Dendritic cell treated with granulocyte-macrophage colony-stimulating factor and Interleukin-4, amounts not matched to agents 40 ng/mL and 50 ng/mL, for 4 days (primary cell): Measurements from ENCODE around the gene RPS6KC1.
"Not testable (repeated sequence)": the region's sequence is repeated elsewhere in the genome, so short reads cannot be mapped to it uniquely, and the experiment has no call there.

ENCODE experiments used
- H3K27ac Mint-ChIP-seq: one replicate; pipeline ENCODE4 v1.8.0; 2022; ENCODE audit warnings: mild to moderate bottlenecking, mixed read lengths
- H3K27me3 Mint-ChIP-seq: one replicate; pipeline ENCODE4 v1.8.0; 2022; ENCODE audit warnings: mild to moderate bottlenecking, mixed read lengths
- H3K36me3 Mint-ChIP-seq: one replicate; pipeline ENCODE4 v1.8.0; 2022; ENCODE audit warnings: low read depth, mixed read lengths
- H3K4me1 Mint-ChIP-seq: one replicate; pipeline ENCODE4 v1.8.0; 2022; ENCODE audit warnings: low read depth, mixed read lengths
- H3K4me3 Mint-ChIP-seq: one replicate; pipeline ENCODE4 v1.8.0; 2022; ENCODE audit warnings: mild to moderate bottlenecking, moderate library complexity, mixed read lengths
- H3K9me3 Mint-ChIP-seq: one replicate; pipeline ENCODE4 v1.8.0; 2022; ENCODE audit warnings: mixed read lengths
- intact Hi-C: fragments of 100-400 bp; cut with micrococcal nuclease; formaldehyde crosslinking; loops from one replicate; pipeline ENCODE4 v1.15.0; 2022

RPS6KC1 gene

DNA sequence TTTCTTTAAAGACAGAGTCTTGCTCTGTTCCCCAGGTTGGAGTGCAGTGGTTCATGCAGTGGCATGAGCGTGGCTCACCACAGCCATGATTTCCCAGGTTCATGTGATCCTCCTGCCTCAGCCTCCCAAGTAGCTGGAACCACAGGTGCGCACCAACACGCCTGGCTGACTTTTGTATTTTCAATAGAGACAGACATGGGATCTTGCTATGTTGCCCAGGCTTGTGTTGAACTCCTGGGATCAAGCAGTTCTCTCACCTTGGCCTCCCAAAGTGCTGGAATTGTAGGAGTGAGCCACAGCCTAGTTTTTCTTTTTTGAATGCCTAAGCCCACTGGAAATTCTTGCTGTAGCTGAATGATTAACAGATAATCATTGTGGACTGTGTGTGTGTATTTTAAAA lies 113.5 kb downstream of the RPS6KC1 start:
- H3K27ac Mint-ChIP-seq: no peak overlapping the region
- no peak overlapping the region for H3K4me3 Mint-ChIP-seq
- no peaks in the 10 kb centered on the region for H3K4me1 Mint-ChIP-seq
- no peaks in the 10 kb centered on the region for H3K27me3 Mint-ChIP-seq
- intact Hi-C loops: no loop called here
- no peaks in the 10 kb centered on the region for H3K9me3 Mint-ChIP-seq
- H3K36me3 Mint-ChIP-seq: peaks cover 27% of the 10 kb centered on the region

DNA sequence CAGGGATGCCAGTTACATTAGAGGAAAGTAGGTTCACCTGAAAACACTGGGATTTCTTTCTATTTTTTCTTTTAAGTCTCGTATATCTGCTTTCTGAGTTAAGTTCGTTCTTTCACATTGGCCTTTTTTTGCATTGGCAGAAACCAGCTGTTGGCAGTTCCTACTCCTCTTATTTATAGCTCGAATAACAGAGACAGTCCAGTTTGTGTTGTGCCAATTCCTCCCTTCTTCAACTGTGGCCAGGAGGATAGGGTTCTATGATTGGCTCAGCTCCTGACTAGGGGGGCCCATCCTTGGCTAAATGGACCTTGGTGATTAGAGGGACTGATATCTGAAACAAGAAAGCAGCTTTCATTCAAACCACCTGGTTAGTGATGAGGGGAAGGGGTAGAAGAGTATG lies 115.8 kb downstream of the RPS6KC1 start:
- Mint-ChIP-seq H3K4me1 (no peaks in the 10 kb centered on the region), H3K27me3 (no peaks in the 10 kb centered on the region), H3K9me3 (no peaks in the 10 kb centered on the region), H3K4me3 (no peak overlapping the region), H3K36me3 (peaks cover 21% of the 10 kb centered on the region), H3K27ac (no peak overlapping the region)
- intact Hi-C loops: no loop called here

DNA sequence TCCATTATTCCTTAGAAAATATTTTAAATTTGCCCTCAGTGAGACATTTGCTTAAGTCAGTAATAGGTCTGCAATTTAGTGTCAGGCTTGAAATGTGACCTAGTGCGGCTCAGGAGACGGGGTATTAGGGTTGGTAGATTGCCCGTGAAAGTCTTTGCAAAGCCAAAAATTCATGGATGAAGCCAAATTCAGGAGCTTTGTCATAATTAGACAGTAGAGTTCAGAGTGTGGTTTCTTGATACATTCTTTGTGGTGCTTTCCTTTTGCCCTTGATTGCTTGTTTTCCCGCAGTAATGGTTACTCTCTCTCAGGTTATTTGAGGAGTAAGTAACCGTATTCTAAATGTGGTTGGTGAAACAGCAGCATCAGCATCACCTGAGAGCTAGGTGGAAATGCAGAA lies 120.7 kb downstream of the RPS6KC1 start:
- no peaks in the 10 kb centered on the region for H3K27me3 Mint-ChIP-seq
- H3K4me1 Mint-ChIP-seq: no peaks in the 10 kb centered on the region
- no peak overlapping the region for H3K27ac Mint-ChIP-seq
- H3K36me3 Mint-ChIP-seq: peaks cover 59% of the 10 kb centered on the region
- no peaks in the 10 kb centered on the region for H3K9me3 Mint-ChIP-seq
- intact Hi-C loops: no loop called here
- no peak overlapping the region for H3K4me3 Mint-ChIP-seq

DNA sequence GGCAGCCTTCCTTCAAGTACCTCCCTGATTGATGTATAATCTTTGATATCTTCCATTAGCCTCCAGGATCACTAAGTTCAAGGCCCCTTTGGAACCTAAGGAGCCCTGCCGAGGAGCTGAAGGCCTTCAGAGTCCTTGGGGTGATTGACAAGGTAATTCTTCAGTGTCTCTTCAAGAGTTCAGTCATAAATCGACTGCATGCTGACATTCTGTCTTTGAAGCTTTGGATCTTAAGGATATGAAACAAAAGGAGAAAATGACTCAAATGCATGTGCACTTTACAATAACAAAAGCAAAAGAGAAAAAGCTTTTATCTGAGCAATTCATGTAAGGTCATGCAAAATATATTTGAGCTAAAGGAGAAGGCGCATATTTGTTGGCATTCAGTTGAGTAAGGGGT lies 125.3 kb downstream of the RPS6KC1 start:
- no peaks in the 10 kb centered on the region for H3K9me3 Mint-ChIP-seq
- no peaks in the 10 kb centered on the region for H3K4me1 Mint-ChIP-seq
- no peak overlapping the region for H3K27ac Mint-ChIP-seq
- peaks cover 75% of the 10 kb centered on the region for H3K36me3 Mint-ChIP-seq
- H3K27me3 Mint-ChIP-seq: no peaks in the 10 kb centered on the region
- intact Hi-C loops: no loop called here
- H3K4me3 Mint-ChIP-seq: no peak overlapping the region

DNA sequence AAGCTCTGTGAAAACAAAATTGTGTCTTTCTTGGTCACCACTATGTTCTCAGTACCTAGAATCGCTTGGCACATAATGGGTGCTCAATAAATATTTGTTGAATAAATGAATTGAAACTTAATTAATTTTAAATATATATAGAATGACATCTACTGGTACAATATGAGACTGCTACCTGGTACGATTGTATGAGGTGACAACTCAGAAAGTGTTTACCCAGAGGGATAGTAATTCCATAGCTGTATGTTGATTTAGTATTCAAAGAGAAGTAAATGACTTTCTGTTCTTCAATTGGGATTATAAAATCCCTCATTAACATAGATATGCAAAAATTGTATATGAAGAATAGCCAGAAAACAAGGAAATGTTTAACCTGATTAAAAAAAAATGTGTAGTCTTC lies 128.7 kb downstream of the RPS6KC1 start:
- H3K27ac Mint-ChIP-seq: no peak overlapping the region
- peaks cover 3% of the 10 kb centered on the region for H3K9me3 Mint-ChIP-seq
- H3K4me1 Mint-ChIP-seq: no peaks in the 10 kb centered on the region
- intact Hi-C loops: no loop called here
- H3K27me3 Mint-ChIP-seq: no peaks in the 10 kb centered on the region
- H3K4me3 Mint-ChIP-seq: no peak overlapping the region
- H3K36me3 Mint-ChIP-seq: peaks cover 77% of the 10 kb centered on the region

DNA sequence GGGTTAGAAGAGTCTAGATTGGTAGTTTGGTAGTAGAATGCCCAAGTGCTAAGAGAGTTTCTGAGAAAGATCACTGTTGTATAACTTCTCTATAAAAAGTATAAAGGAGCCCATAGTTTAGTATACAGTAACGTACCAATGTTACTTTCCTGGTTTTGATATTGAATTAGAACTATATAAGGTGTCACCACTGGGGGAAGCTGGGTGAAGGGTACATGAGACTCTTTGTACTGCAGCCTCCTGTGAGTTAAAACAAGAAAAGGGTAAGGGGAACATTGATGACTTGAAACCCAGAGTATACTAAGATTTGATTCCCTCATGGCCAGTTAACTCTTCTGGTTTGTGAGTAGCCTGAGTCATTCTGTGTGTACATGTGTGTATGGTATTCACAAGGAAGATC lies 129.8 kb downstream of the RPS6KC1 start:
- Mint-ChIP-seq H3K36me3 (peaks cover 78% of the 10 kb centered on the region), H3K9me3 (peaks cover 14% of the 10 kb centered on the region), H3K27me3 (no peaks in the 10 kb centered on the region), H3K4me3 (no peak overlapping the region), H3K27ac (no peak overlapping the region), H3K4me1 (no peaks in the 10 kb centered on the region)
- intact Hi-C loops: no loop called here

DNA sequence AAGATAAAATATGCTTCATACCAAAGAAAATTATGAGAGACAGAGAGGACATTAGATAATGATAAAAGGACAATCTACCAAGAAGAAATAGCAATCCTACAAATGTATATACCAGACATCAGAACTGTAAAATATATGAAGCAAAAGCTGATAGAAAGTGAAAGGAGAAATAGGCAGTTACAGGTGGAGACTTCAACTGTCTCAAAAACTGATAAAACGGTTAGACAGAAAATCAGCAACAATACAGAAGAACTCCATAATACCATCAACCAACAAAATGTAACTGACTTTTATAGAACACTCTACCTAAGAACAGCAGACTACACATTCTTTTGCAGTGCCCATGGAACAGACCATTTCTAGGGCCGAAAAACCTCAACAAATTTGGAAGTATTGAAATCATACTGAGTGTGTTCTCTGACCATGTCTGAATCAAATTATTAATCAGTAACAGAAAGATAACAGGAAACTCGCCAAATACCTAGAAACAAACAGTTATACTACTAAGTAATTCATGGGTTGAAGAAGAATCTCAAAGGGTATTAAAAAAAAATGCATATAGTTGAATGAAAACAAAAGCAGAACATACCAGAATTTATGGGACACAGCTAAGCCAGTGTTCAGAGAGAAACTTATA lies 132.1 kb downstream of the RPS6KC1 start:
- Mint-ChIP-seq H3K9me3 (peaks cover 27% of the 10 kb centered on the region), H3K4me1 (no peaks in the 10 kb centered on the region), H3K36me3 (peaks cover 88% of the 10 kb centered on the region), H3K27ac (no peak overlapping the region), H3K4me3 (no peak overlapping the region), H3K27me3 (no peaks in the 10 kb centered on the region)
- intact Hi-C loops: no loop called here

DNA sequence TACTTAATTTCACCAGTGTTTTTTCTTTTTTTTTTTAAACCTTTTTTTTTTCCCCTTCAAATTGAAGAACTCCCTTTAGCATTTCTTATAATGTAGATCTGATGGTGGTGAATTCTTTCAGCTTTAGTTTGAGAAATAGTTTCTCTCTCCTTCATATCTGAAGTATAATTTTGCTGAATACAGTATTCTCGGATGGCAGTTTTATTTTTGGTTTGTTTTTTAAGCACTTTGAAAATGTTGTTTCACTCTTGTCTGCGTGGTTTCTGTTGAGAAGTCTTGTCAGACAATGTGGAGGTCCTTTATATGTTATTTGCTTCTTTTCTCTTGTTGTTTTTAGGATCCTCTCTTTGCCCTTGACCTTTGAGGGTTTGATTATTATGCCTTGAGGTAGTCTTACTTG lies 135.1 kb downstream of the RPS6KC1 start:
- Mint-ChIP-seq H3K4me1 (no peaks in the 10 kb centered on the region), H3K4me3 (no peak overlapping the region), H3K9me3 (peaks cover 44% of the 10 kb centered on the region), H3K36me3 (peaks cover 84% of the 10 kb centered on the region), H3K27me3 (no peaks in the 10 kb centered on the region), H3K27ac (no peak overlapping the region)
- intact Hi-C loops: no loop called here

DNA sequence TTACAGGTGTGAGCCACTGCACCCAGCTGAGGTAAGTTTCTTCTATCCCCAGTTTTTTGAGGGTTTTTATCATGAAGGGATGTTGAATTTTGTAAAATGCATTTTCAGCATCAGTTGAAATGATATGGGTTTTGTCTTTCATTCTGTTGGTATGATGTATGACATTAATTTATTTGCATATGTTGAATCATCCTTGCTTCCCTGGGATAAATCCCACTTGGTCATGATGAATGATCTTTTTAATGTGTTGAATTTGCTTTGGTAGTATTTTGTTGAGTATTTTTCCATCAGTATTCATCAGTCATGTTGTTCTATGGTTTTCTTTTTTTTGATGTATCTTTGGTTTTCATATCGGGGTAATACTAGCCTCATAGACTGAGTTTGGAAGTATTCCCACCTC lies 141.0 kb downstream of the RPS6KC1 start:
- Mint-ChIP-seq H3K4me3 (no peak overlapping the region), H3K27ac (no peak overlapping the region), H3K36me3 (peaks cover 85% of the 10 kb centered on the region), H3K4me1 (no peaks in the 10 kb centered on the region), H3K9me3 (peaks cover 51% of the 10 kb centered on the region), H3K27me3 (no peaks in the 10 kb centered on the region)
- intact Hi-C loops: no loop called here

DNA sequence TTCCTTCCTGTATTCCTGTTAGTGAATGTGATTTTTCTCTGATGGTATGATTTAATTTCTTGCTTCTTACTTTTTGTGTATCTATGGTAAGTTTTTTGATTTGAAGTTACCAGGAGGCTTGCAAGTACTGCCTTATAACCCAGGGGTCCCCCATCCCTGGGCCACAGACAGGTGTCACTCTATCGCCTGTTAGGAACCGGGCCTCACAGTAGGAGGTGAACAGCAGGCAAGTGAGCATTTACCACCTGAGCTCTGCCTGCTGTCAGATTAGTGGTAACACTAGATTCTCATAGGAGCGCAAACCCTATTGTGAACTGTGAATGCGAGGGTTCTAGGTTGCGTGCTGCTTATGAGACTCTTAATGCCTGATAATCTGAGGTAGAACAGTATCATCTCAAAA lies 143.3 kb downstream of the RPS6KC1 start:
- H3K4me1 Mint-ChIP-seq: no peaks in the 10 kb centered on the region
- no peak overlapping the region for H3K27ac Mint-ChIP-seq
- peaks cover 67% of the 10 kb centered on the region for H3K9me3 Mint-ChIP-seq
- intact Hi-C loops: no loop called here
- no peak overlapping the region for H3K4me3 Mint-ChIP-seq
- H3K27me3 Mint-ChIP-seq: no peaks in the 10 kb centered on the region
- H3K36me3 Mint-ChIP-seq: peaks cover 97% of the 10 kb centered on the region

DNA sequence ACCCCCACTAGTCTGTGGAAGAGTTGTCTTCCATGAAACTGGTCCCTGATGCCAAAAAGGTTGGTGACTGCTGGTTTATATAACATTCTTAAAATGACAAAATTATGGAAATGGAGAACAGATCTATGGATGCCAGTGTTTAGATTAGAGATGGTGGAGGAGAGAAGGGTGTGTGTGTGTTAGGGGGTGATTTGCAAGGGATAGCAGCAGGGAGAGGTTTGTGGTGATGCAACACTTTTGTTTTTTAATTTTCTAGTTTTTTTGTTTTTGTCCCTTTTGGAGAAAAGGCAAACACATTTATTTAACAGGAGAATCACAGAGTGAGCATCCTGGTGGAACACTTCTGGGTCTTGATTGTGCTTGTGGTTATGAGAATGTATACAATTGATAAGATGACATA lies 143.8 kb downstream of the RPS6KC1 start:
- Mint-ChIP-seq H3K36me3 (peaks cover 95% of the 10 kb centered on the region), H3K27me3 (no peaks in the 10 kb centered on the region), H3K4me3 (no peak overlapping the region), H3K27ac (no peak overlapping the region), H3K9me3 (peaks cover 62% of the 10 kb centered on the region), H3K4me1 (no peaks in the 10 kb centered on the region)
- intact Hi-C loops: no loop called here

DNA sequence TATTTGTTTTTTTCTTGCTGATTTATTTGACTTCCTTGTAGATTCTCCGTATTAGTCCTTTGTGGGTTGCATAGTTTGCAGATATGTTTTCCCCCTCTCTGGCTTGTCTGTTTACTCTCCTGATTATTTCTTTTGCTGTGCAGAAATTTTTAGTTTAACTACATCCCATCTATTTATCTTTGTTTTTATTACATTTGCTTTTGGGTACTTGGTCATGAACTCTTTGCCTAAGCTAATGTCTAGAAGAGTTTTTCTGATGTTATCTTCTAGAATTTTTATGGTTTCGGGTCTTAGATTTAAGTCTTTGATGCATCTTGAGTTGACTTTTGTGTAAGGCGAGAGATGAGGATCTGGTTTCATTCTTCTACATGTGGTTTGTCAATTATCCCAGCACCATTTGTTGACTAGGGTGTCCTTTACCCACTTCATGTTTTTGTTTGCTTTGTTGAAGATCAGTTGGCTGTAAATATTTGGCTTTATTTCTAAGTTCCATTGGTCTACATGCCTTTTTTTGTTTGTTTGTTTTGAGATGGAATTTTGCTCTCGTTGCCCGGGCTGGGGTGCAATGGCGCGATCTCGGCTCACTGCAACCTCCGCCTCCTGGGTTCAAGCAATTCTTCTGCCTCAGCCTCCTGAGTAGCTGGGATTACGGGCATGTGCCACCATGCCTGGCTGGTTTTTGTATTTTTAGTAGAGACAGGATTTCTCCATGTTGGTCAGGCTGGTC lies 145.4 kb downstream of the RPS6KC1 start:
- peaks cover 50% of the 10 kb centered on the region for H3K9me3 Mint-ChIP-seq
- H3K4me3 Mint-ChIP-seq, intact Hi-C loops, H3K4me1 Mint-ChIP-seq, H3K27me3 Mint-ChIP-seq, H3K27ac Mint-ChIP-seq: not testable (repeated sequence)
- peaks cover 88% of the 10 kb centered on the region for H3K36me3 Mint-ChIP-seq

DNA sequence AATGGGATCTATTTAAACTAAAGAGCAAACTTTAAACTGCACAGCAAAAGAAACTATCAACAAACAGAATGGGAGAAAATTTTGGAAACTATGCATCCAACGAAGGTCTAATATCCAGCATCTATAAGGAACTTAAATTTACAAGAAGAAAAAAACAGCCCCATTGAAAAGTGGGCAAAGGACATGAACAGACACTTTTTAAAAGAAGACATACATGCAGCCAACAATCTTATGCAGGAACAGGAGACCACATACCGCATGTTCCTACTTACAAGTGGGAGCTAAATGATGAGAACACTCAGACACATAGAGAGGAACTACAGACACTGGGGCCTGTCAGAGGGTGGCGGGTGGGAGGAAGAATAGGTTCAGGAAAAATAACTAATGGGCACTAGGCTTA lies 149.6 kb downstream of the RPS6KC1 start:
- H3K27me3 Mint-ChIP-seq: no peaks in the 10 kb centered on the region
- H3K36me3 Mint-ChIP-seq: peaks cover 58% of the 10 kb centered on the region
- H3K9me3 Mint-ChIP-seq: peaks cover 30% of the 10 kb centered on the region
- no peaks in the 10 kb centered on the region for H3K4me1 Mint-ChIP-seq
- H3K27ac Mint-ChIP-seq: no peak overlapping the region
- intact Hi-C loops: no loop called here
- H3K4me3 Mint-ChIP-seq: no peak overlapping the region

DNA sequence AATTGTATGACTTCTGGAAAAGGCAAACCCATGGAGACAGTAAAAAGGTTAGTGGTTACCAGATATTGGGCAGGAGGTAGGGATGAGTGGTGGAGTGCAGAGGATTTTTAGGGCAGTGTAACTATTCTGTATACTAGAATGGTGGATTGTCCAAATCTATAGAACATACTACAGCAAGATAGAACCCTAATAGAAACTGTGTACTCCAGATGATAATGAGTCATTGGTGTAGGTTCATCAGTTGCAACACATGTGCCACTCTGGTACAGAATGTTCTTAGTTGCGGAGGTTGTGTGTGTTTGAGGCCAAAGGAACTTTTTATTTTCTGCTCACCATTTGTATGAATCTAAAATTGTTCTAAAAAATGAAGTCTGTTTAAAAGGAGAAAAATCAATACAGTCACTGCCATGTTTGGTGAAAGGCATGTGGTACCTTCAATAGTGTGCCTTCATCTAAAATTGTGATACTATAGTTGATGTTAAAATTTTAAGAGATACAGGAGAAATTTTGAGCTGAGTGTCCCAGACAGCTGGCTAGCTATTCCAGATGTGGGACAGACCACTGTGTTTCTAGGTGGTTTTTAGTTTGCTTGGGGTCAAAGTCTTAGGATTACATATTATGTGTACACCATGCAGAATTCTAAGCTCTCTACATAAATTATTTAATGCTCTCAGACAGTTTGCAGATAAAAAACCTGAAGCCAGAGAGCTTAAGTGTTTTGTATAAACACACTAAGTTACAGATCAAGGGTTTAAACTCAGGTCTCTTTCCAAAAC lies 150.5 kb downstream of the RPS6KC1 start:
- H3K36me3 Mint-ChIP-seq: peaks cover 53% of the 10 kb centered on the region
- no peak overlapping the region for H3K4me3 Mint-ChIP-seq
- H3K4me1 Mint-ChIP-seq: no peaks in the 10 kb centered on the region
- peaks cover 22% of the 10 kb centered on the region for H3K9me3 Mint-ChIP-seq
- no peaks in the 10 kb centered on the region for H3K27me3 Mint-ChIP-seq
- intact Hi-C loops: no loop called here
- no peak overlapping the region for H3K27ac Mint-ChIP-seq
